NCI-H1048 (cell line): Measurements from ENCODE around the gene UCK1.

Experiments used
- DNase-seq: peaks from one replicate; lab custom pipeline; 2025; lab: John Stamatoyannopoulos, UW

UCK1 gene

DNA sequence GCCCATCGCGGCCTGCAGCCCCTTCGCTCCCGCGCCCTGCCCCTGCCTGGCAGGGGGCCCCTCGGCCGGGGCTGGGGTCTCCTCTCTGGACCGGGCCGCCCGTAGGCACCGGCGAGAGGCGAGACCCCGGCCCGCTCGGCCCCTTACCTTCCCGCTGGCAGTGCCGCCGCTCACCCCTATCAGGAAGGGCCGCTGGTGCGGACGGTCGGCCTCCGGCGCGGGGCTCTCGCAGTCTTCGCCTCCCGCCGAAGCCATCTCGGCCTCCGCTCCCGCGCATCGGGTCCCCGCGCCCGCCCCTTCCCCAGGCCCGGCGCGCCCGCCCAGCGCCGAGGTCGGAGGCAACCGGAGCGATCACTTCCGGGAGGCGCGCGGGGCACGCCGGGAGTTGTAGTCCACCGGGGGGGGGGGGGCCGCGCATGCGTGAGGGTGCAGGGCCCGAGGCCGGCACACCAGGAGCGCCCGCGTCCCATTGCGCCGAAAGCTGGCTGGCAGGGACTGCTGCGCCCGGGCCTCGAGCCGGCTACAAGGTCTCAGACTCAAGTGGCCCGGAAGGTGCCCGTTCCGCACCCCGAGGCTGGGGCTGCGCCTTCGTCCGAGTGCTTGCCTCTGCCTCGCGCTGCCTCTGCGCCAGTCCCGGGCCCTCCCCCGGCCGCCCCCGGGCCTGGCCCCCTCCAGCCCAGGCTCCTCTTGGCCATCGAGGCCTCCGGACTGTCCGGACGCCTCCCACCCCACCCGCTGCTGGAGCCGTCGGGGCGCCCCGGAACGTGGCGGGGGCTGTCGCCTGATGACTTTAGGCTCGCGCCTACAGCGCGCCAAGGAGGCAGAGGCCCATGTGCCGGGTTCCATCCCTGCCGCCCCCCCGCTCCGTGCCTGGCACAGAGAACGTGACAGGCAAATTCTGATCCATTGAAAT, at the start of gene UCK1:
Gene UCK1, minus strand, starts transcription at position 344 of the 913 bp plus-strand sequence. Its CDS starts 89 bp downstream, at position 255.
- peak; percentile 57 for DNase-seq

DNA sequence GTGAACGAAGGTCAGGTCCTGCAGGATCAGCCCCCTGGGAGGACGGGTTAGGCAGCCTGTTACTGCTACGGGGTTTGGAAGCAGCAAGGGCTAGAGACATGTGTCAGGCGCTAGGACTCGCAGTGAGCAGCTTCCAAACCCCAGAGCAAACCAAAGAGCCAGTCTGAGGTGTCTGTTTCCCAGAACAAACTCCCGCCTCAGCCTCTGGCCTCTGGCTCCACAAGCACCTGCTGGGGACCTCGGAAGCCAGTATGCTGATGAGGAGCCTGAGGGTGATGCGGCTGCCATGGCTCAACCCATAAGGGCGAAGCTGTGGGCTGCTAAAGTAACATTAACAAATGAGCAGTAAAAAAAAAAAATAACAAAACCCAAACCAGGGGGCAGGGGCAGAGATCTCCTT, 49.3 kb upstream of the UCK1 start:
- DNase-seq, result no peak

DNA sequence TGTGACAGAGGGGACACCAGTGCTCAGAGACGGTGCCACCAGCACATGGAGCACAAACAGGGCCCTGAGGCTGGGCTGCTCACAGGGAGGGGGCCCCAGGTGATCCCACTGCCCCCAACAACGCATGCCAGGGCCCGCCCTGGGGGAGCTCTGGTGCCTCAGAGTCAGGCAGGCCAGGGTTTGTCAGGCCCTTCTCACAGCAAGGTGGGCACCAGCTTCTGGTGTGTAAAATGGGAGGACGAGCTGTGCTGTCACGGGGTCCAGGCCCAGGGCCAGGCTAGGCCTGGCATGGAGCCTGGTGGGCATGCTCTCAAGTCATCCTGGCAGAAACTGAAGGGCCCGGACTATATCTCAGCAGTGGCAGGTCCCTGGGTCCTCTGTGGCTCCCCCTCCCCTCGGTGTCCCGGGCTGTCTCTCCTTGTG, 48.7 kb upstream of the UCK1 start:
- no peak for DNase-seq

GRCh38 chr9:131578731-131579504, 47.9 kb upstream of the UCK1 start:
- no peak for DNase-seq

DNA sequence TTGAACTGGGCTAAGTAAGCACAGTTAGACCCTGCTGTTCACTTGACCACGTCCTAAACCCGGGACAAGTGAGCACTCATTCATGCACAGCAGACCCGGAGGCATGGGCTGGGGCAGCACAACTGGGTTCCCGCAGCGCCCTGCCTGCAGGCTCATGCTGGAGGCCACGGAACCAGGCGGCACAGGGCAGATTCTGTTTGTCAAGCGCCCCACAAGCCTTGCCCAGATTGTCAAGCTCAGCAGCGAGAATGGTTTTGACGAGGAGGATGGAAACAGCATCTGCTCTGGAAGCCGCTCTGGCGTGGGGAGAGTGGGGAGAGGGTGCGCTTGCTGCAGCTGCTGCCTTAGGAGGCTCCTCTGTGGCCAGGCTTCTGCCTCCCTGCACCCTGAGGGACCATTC, 47.0 kb upstream of the UCK1 start:
- DNase-seq, result no peak

DNA sequence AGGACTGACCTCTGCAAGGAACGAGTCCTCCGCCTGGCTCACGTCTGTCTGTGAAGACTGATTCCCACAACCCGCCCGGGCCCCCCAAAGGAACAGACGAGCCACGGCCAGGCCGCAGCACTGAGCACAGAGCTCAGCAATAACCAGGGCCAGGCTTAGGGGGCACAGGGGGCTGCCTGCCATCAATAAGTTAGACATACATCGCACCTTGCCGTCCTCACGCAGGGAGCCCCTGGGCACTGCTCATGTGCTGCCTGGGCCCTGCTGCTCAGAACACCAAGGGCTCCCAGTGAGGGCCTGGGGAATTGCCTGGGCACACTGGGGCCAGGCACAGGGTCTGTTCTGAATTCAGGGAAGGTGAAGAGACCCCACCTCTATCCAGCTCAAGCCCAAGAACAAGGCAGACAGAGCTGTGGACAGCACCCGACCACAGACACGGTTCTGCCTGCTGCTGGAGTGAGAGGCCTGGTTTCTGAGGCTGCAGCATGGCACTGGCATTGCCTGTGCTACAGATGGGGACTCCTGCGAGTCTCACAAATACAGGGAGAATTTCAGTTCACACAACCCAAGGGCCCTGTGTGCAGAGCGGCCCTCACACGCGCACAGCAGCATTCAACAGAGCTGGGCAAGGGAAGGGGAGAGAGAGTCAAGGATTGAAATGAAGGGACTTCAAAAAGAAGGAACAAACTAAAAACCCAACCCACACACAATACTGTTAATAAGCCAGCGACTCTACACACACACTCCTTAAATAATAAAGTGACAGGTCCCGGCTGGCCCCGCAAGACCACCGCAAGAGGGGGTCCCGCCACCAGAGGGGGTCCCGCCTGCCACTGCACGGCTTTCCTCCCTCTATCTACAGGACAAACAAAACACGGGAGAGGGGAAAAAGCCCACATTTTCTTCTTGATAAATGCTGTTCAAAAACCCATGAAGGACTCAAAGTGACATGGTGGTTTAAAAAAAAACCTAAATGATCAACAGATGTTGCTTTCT, 46.2 kb upstream of the UCK1 start:
- DNase-seq, result no peak

- no peak for DNase-seq
Measured at GRCh38 chr9:131575946-131576853, 45.1 kb upstream of the UCK1 start.

GRCh38 chr9:131574730-131575640, 43.9 kb upstream of the UCK1 start:
- DNase-seq, result no peak

DNA sequence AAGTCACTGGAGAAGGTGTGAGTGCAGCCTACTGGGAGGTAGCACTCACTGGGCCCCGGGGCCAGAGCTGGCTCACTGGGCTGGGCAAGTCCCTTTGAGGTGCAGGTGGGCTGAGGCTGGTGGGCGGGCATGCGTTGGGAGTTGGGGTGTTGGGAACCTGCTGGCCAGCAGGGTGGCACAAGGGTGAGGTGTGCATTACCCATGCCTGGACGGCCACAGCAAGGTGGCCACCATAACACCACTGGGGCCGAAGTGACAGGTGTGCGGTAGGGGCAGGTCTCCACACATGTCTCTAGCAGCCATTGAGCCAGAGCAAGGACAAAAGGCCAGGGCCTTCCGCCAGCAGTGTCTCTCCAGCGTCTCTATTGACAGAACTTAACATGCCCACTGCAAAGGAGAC, 36.8 kb upstream of the UCK1 start:
- no peak for DNase-seq

- DNase-seq, result no peak
Measured at GRCh38 chr9:131566158-131566557, 35.1 kb upstream of the UCK1 start.

- DNase-seq, result no peak
Measured at GRCh38 chr9:131565369-131565768, 34.3 kb upstream of the UCK1 start.

DNA sequence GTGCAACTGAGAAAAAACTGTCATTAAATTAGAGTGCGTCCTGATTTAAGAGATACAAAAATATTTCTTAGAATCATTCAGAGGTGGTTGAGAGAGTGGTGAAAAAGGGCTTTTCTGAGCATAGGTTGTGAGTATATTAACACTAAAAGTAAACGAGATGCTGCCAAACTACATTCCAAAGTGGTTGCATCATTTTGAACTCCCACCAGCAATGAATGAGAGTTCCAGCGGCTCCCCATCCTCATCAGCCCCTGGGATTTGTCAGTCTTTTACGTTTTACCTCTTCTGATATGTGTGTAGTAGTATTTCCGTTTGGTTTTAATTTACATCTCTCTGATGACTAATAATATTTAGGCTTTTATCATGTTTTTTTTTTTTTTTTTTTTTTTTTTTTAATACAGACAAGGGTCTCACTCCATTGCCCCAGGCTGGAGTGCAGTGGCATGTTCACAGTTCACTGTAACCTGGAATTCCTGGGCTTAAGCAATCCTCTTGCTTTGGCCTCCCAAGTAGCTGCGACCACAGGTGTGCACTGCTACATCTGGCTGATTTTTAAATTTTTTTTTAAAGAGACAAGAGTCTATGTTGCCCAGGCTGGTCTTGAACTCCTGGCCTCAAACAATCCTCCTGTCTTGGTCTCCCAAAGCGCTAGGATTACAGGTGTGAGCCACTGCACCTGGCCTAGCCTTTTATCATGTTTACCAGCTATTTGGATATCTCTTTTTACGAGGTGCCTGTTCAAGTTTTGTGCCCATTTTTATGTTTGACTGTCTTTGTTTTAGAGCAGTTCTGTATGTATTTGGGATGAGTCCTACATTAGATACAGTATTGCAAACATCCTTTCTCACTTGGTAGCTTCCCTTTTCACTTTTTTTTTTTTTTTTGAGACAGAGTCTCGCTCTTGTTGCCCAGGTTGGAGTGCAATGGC, 31.2 kb upstream of the UCK1 start:
- DNase-seq, result no peak

- DNase-seq, result no peak
Measured at GRCh38 chr9:131559421-131560000, 28.4 kb upstream of the UCK1 start.

DNA sequence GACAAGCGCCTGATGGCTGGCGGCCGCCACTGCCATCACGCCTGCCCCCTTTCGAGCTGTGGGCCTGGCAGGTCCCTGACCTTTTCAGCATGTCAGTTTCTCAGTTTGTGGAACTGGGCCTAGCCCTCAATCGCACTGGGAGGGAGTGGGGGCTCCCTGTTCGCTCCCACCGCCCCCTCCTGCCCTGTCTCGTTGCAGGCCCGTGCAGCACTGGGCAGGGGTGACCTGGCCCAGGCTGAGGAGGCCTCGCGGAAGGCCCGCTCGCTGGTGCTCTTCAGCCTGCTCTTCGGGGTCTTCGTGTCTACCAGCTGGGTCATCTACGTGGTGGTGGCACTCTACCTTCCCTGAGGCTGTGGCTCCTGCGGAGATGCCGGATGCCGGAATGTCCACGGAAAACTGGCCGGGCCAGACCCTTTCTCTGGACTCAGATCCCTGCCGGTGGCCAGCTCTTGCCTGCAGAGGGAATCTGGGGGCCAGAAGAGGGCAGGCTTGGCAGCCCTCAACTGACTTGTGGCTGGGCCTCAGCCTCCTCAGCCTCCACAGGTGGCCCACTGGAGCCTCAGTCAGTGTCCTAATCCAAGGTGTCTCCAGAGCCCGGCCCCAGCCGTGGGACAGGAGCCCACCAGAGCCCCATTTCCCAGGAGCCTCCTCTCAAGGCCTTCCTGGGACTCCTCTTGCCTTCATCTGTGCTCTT, 26.9 kb upstream of the UCK1 start:
- DNase-seq, result no peak

GRCh38 chr9:131555841-131556673, 25.0 kb upstream of the UCK1 start:
- DNase-seq, result no peak

- no peak for DNase-seq
Measured at GRCh38 chr9:131554843-131555351, 23.8 kb upstream of the UCK1 start.
